Stimulated activated CD8-positive, alpha-beta memory T cell treated with anti-CD3 and anti-CD28 coated beads, Interleukin-7, amount 100 ng/mL, for 4 hours (primary cell): ENCODE results near the gene CHCHD1.
A peak's percentile ranks its signal among the peaks of the same experiment; 100 is the strongest.
"Not testable (repeated sequence)": the region's sequence is repeated elsewhere in the genome, so short reads cannot be mapped to it uniquely, and the experiment has no call there.

Experiments used
- DNase-seq, 2 donors: peaks; one replicate each; pipeline ENCODE4 v3.0.0-alpha.2; 2020; ENCODE audit warnings: low read depth in 2 of 2

CHCHD1 gene

GRCh38 chr10:73810735-73811465, 29.1 kb downstream of the CHCHD1 start:
- DNase-seq: peak; percentile 14 to 47

GRCh38 chr10:73812657-73813056, 30.8 kb downstream of the CHCHD1 start:
- no peak for DNase-seq

- DNase-seq: no peak
Observed at GRCh38 chr10:73813333-73813732, 31.5 kb downstream of the CHCHD1 start.

- no peak for DNase-seq
Observed at GRCh38 chr10:73814276-73814895, 32.5 kb downstream of the CHCHD1 start.

GRCh38 chr10:73814896-73815718, 33.3 kb downstream of the CHCHD1 start:
- DNase-seq: no peak

- DNase-seq: no peak
Observed at GRCh38 chr10:73815719-73816030, 33.8 kb downstream of the CHCHD1 start.

- DNase-seq: no peak
Observed at GRCh38 chr10:73816917-73817729, 35.3 kb downstream of the CHCHD1 start.

GRCh38 chr10:73817826-73818225, 36.0 kb downstream of the CHCHD1 start:
- DNase-seq: no peak

- DNase-seq: no peak
Observed at GRCh38 chr10:73818402-73818801, 36.6 kb downstream of the CHCHD1 start.

- DNase-seq: no peak
Observed at GRCh38 chr10:73819081-73819480, 37.2 kb downstream of the CHCHD1 start.

GRCh38 chr10:73819513-73820093, 37.8 kb downstream of the CHCHD1 start:
- DNase-seq: no peak

- no peak for DNase-seq
Observed at GRCh38 chr10:73823391-73823790, 41.5 kb downstream of the CHCHD1 start.

GRCh38 chr10:73824146-73824725, 42.4 kb downstream of the CHCHD1 start:
- no peak for DNase-seq

- DNase-seq: no peak
Observed at GRCh38 chr10:73827346-73828089, 45.7 kb downstream of the CHCHD1 start.

GRCh38 chr10:73828161-73828560, 46.3 kb downstream of the CHCHD1 start:
- no peak for DNase-seq

- not testable (repeated sequence) for DNase-seq
Observed at GRCh38 chr10:73829090-73829489, 47.2 kb downstream of the CHCHD1 start.
